Measurements from ENCODE around the gene NAT16. TPM values are rescaled to one million over a fixed set of nuclear protein-coding genes. Genes with fewer than 3 reads are reported as not detected.
A peak's percentile ranks its signal among the peaks of the same experiment; 100 is the strongest.

The NAT16 gene
- total RNA-seq, 2 donors from 2014 or later: 0.15 to 0.20 TPM

GRCh38 chr7:101186194-101186593, 6.1 kb upstream of the NAT16 start:
- DNase-seq: no peak
- H3K36me3 Mint-ChIP-seq (ENCODE audit: low read depth): no peaks in the 10 kb centered on the region
- H3K36me3 ChIP-seq (ENCODE audit: control insufficient read depth, insufficient read depth, low read length): no peaks in the 10 kb centered on the region
- H3K4me3 Mint-ChIP-seq: no peak overlapping the region
- H3K9me3 ChIP-seq (ENCODE audit: control insufficient read depth, low read length): no peaks in the 10 kb centered on the region
- no peaks in the 10 kb centered on the region for H3K9me3 Mint-ChIP-seq
- no peak overlapping the region for H3K4me3 ChIP-seq (ENCODE audit: low read length)
- 91 to 92% methylated on average over 6 of the region's 6 CpGs for WGBS, 2 experiments (ENCODE audit: insufficient coverage in 1 of 2, insufficient read length in 1 of 2)
- H3K4me1 Mint-ChIP-seq: peaks cover 3% of the 10 kb centered on the region
- TF ChIP-seq CTCF (conservative IDR thresholded peaks at IDR 0.05): no peak
- H3K27me3 ChIP-seq (ENCODE audit: control insufficient read depth, insufficient read depth, low read length, poor library complexity, severe bottlenecking): peaks cover 9% of the 10 kb centered on the region
- H3K27ac ChIP-seq (ENCODE audit: low read depth, low read length): no peak overlapping the region
- H3K4me1 ChIP-seq (ENCODE audit: control insufficient read depth, insufficient read depth, low read length): no peaks in the 10 kb centered on the region
- H3K27ac Mint-ChIP-seq: no peak overlapping the region
- H3K27me3 Mint-ChIP-seq (ENCODE audit: insufficient read depth): peaks cover 32% of the 10 kb centered on the region
- no peak overlapping the region for H3K9ac ChIP-seq (ENCODE audit: extremely low read depth, low read length, poor library complexity, severe bottlenecking)

- Histone ChIP-seq H3K9ac (ENCODE audit: extremely low read depth, low read length, poor library complexity, severe bottlenecking) (no peak overlapping the region), H3K4me3 (ENCODE audit: low read length) (no peak overlapping the region), H3K27me3 (ENCODE audit: control insufficient read depth, insufficient read depth, low read length, poor library complexity, severe bottlenecking) (peaks cover 17% of the 10 kb centered on the region), H3K27ac (ENCODE audit: low read depth, low read length) (no peak overlapping the region), H3K36me3 (ENCODE audit: control insufficient read depth, insufficient read depth, low read length) (no peaks in the 10 kb centered on the region), H3K4me1 (ENCODE audit: control insufficient read depth, insufficient read depth, low read length) (no peaks in the 10 kb centered on the region), H3K9me3 (ENCODE audit: control insufficient read depth, low read length) (no peaks in the 10 kb centered on the region)
- peaks cover 40% of the 10 kb centered on the region for H3K27me3 Mint-ChIP-seq (ENCODE audit: insufficient read depth)
- peaks cover 4% of the 10 kb centered on the region for H3K4me1 Mint-ChIP-seq
- H3K27ac Mint-ChIP-seq: no peak overlapping the region
- DNase-seq: no peak
- TF ChIP-seq CTCF (conservative IDR thresholded peaks at IDR 0.05): no peak
- WGBS, 2 experiments (ENCODE audit: insufficient coverage in 1 of 2, insufficient read length in 1 of 2): 49 to 79% methylated on average over 2 to 5 of the region's 5 CpGs
- H3K9me3 Mint-ChIP-seq: no peaks in the 10 kb centered on the region
- H3K4me3 Mint-ChIP-seq: no peak overlapping the region
- H3K36me3 Mint-ChIP-seq (ENCODE audit: low read depth): no peaks in the 10 kb centered on the region
These were observed 5.3 kb upstream of the NAT16 start for GRCh38 chr7:101185258-101185839.

- Histone ChIP-seq H3K9ac (ENCODE audit: extremely low read depth, low read length, poor library complexity, severe bottlenecking) (no peak overlapping the region), H3K4me1 (ENCODE audit: control insufficient read depth, insufficient read depth, low read length) (no peaks in the 10 kb centered on the region), H3K4me3 (ENCODE audit: low read length) (peak overlapping the region; percentile 56), H3K9me3 (ENCODE audit: control insufficient read depth, low read length) (no peaks in the 10 kb centered on the region), H3K27ac (ENCODE audit: low read depth, low read length) (no peak overlapping the region), H3K27me3 (ENCODE audit: control insufficient read depth, insufficient read depth, low read length, poor library complexity, severe bottlenecking) (peaks cover 61% of the 10 kb centered on the region), H3K36me3 (ENCODE audit: control insufficient read depth, insufficient read depth, low read length) (no peaks in the 10 kb centered on the region)
- Mint-ChIP-seq H3K4me3 (peak overlapping the region; percentile 49), H3K9me3 (no peaks in the 10 kb centered on the region), H3K36me3 (ENCODE audit: low read depth) (no peaks in the 10 kb centered on the region), H3K27me3 (ENCODE audit: insufficient read depth) (peaks cover 83% of the 10 kb centered on the region), H3K4me1 (peaks cover 8% of the 10 kb centered on the region), H3K27ac (no peak overlapping the region)
- 2 to 3% methylated on average over 13 to 27 of the region's 27 CpGs for WGBS, 2 experiments (ENCODE audit: insufficient coverage in 1 of 2, insufficient read length in 1 of 2)
- no peak for TF ChIP-seq CTCF (conservative IDR thresholded peaks at IDR 0.05)
- DNase-seq: peak; percentile 62
These were observed 380 bp downstream of the NAT16 start for GRCh38 chr7:101179713-101180112.

Data from endodermal cell (in vitro differentiated cells).